Colonic mucosa (tissue), 4 donors: Measurements from ENCODE around the gene WDTC1. TPM values are rescaled to one million over a fixed set of nuclear protein-coding genes. Genes with fewer than 3 reads are reported as not detected.
"Not testable (repeated sequence)": the region's sequence is repeated elsewhere in the genome, so short reads cannot be mapped to it uniquely, and the experiment has no call there.

Experiments used
- DNase-seq: peaks from one replicate; pipeline ENCODE4 v3.0.0-alpha.2; 2020
- H3K27ac ChIP-seq: fragments of 200-600 bp; one replicate; pipeline ENCODE4 v1.8.0; 2021
- H3K27me3 ChIP-seq: fragments of 200-600 bp; one replicate; pipeline ENCODE4 v1.8.0; 2021
- H3K36me3 ChIP-seq: fragments of 200-600 bp; one replicate; pipeline ENCODE4 v1.8.0; 2021
- H3K4me1 ChIP-seq: fragments of 200-600 bp; one replicate; pipeline ENCODE4 v1.8.0; 2021; ENCODE audit warnings: mild to moderate bottlenecking
- H3K4me3 ChIP-seq: fragments of 200-600 bp; one replicate; pipeline ENCODE4 v1.8.0; 2021
- H3K9ac ChIP-seq, 2 donors: one replicate each; pipeline ENCODE4 v1.7.0; 2013; ENCODE audit warnings: control low read depth in 2 of 2, low read depth in 2 of 2, low read length in 2 of 2
- H3K9me3 ChIP-seq: fragments of 200-600 bp; one replicate; pipeline ENCODE4 v1.8.0; 2021
- CTCF ChIP-seq: fragments of 200-600 bp; IDR thresholded peaks from one replicate; pipeline ENCODE4 v1.8.0; 2022; ENCODE audit warnings: antibody characterized with exemption, mild to moderate bottlenecking
- intact Hi-C: fragments of 100-400 bp; cut with DNase I; formaldehyde crosslinking; loops from one replicate; pipeline ENCODE4 v1.14.1; 2022
- total RNA-seq, 2 donors: library from RNA; stranded (reverse); fragmentation: NEBNext Ultra II Directional in 1 of 2; extraction: Animal tissue kit (Norgen Biotek cat#: 25700) in 1 of 2; gene quantifications; one replicate each; pipeline ENCODE4 v1.2.1, GENCODE V29; 2021
- donor health status: healthy.
- donor health status: DM: no; HTN: no; CAD: no.
- donor health status: DM: no; HTN: no; CAD: no.

WDTC1 gene
- total RNA-seq, 2 donors from 2014 or later: 31.2 to 39.3 TPM

GRCh38 chr1:27275696-27276095, 41.3 kb downstream of the WDTC1 start:
- Histone ChIP-seq H3K27ac (no peak overlapping the region), H3K36me3 (no peaks in the 10 kb centered on the region), H3K4me1 (no peaks in the 10 kb centered on the region), H3K9ac (no peak overlapping the region), H3K9me3 (no peaks in the 10 kb centered on the region), H3K27me3 (no peaks in the 10 kb centered on the region), H3K4me3 (no peak overlapping the region)
- intact Hi-C loops: no loop called here
- TF ChIP-seq CTCF: no peak
- DNase-seq: no peak

GRCh38 chr1:27284425-27285273, 50.2 kb downstream of the WDTC1 start:
- H3K9me3 ChIP-seq: no peaks in the 10 kb centered on the region
- H3K4me1 ChIP-seq: no peaks in the 10 kb centered on the region
- no peak overlapping the region for H3K27ac ChIP-seq
- peak; percentile 94 for DNase-seq
- no peaks in the 10 kb centered on the region for H3K27me3 ChIP-seq
- intact Hi-C loops: loop anchor here (5.0 to 10.0 kb wide), 2 partner anchors 87 to 240 kb away; no protein-coding TSS in a partner anchor
- peak; percentile 75 for TF ChIP-seq CTCF
- H3K4me3 ChIP-seq: no peak overlapping the region
- H3K9ac ChIP-seq: no peak overlapping the region
- H3K36me3 ChIP-seq: peaks cover 5% of the 10 kb centered on the region

DNA sequence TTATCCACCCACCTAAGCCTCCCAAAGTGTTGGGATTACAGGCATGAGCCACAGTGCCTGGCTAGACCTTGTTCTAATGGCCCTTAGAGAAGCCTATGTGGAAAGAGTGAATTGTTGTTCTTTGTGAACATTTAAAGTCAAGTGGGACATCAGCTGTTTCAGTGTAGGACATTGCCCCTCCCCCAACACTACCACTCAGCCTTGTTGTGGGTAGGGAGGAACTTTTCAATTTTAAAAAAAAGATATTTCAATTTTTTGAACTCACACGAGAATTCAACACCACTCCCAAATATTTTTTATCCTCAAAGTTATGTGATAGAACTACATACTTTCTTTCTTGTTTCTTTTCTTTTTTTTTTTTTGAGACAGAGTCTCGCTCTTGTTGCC, 50.8 kb downstream of the WDTC1 start:
- Histone ChIP-seq H3K4me1 (no peaks in the 10 kb centered on the region), H3K9me3 (no peaks in the 10 kb centered on the region), H3K27ac (no peak overlapping the region), H3K4me3 (no peak overlapping the region), H3K9ac (no peak overlapping the region), H3K36me3 (peaks cover 5% of the 10 kb centered on the region), H3K27me3 (no peaks in the 10 kb centered on the region)
- TF ChIP-seq CTCF: no peak
- DNase-seq: no peak
- intact Hi-C loops: loop anchor here (10.0 kb wide), 1 partner anchor 240 kb away; no protein-coding TSS in a partner anchor

DNA sequence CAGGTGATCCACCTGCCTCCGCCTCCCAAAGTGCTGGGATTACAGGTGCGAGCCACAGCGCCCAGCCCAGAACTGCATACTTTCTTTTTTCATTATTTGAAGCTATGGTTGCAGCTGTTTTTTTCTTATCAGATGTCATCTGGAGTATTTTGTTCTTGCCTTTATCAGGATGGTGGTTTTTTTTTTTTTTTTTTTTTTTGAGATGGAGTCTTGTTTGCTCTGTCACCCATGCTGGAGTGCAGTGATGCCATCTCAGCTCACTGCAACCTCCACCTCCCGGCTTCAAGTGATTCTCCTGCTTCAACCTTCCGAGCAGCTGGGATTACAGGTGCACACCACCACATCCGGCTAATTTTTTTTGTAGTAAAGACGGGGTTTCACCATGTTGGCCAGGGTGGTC, 51.4 kb downstream of the WDTC1 start:
- not testable (repeated sequence) for H3K4me3 ChIP-seq, H3K27me3 ChIP-seq, DNase-seq, H3K36me3 ChIP-seq, H3K9ac ChIP-seq, H3K9me3 ChIP-seq, H3K27ac ChIP-seq, H3K4me1 ChIP-seq
- intact Hi-C loops: loop anchor here (10.0 kb wide), 1 partner anchor 241 kb away; no protein-coding TSS in a partner anchor

GRCh38 chr1:27289125-27289524, 54.7 kb downstream of the WDTC1 start:
- H3K4me1 ChIP-seq, H3K27ac ChIP-seq, H3K36me3 ChIP-seq, H3K9me3 ChIP-seq, DNase-seq, H3K27me3 ChIP-seq, H3K4me3 ChIP-seq, H3K9ac ChIP-seq: not testable (repeated sequence)
- intact Hi-C loops: loop anchor here (10.0 kb wide), 1 partner anchor 244 kb away; no protein-coding TSS in a partner anchor

GRCh38 chr1:27290581-27290980, 56.1 kb downstream of the WDTC1 start:
- no peak for TF ChIP-seq CTCF
- Histone ChIP-seq H3K4me1 (no peaks in the 10 kb centered on the region), H3K9me3 (no peaks in the 10 kb centered on the region), H3K9ac (no peak overlapping the region), H3K4me3 (no peak overlapping the region), H3K27me3 (no peaks in the 10 kb centered on the region), H3K27ac (no peak overlapping the region), H3K36me3 (peaks cover 5% of the 10 kb centered on the region)
- no peak for DNase-seq
- intact Hi-C loops: no loop called here
